MCF 10A (cell line): ENCODE data around the gene MYLK. TPM values are rescaled to one million over a fixed set of nuclear protein-coding genes. Genes with fewer than 3 reads are reported as not detected.

ENCODE experiments used
- BruUV-seq: library from RNA; stranded (reverse); fragments of 400-500 nt; replicated peaks from 2 replicates; lab custom pipeline; 2021; lab: Mats Ljungman, UMichigan
- CTCF ChIA-PET: fragments of 300-600 bp; sonication (Branson Sonifier 250); formaldehyde crosslinking; extraction: SDS; loops from one replicate; lab custom pipeline; 2021; ENCODE audit warnings: antibody characterized with exemption, inconsistent platforms; lab: Yijun Ruan, JAX
- POLR2A ChIA-PET: fragments of 300-600, 350-650 bp; sonication (Branson Sonifier 250); formaldehyde crosslinking; extraction: SDS; loops from one replicate; lab custom pipeline; 2020; ENCODE audit warnings: antibody characterized with exemption, inconsistent platforms; lab: Yijun Ruan, JAX
- DNase-seq: peaks from one replicate; pipeline ENCODE4 v3.0.0-alpha.2; 2018; ENCODE audit not compliant: unreplicated experiment
- H3K27ac Mint-ChIP-seq: one replicate; pipeline ENCODE4 v1.8.0; 2022; ENCODE audit warnings: mild to moderate bottlenecking, low read depth, mixed read lengths; ENCODE audit not compliant: unreplicated experiment
- H3K27me3 Mint-ChIP-seq: one replicate; pipeline ENCODE4 v1.8.0; 2022; ENCODE audit warnings: mixed read lengths; ENCODE audit not compliant: insufficient read depth, unreplicated experiment
- H3K36me3 Mint-ChIP-seq: one replicate; pipeline ENCODE4 v1.8.0; 2022; ENCODE audit warnings: mild to moderate bottlenecking, moderate library complexity, mixed read lengths; ENCODE audit not compliant: insufficient read depth, unreplicated experiment
- H3K4me1 Mint-ChIP-seq: one replicate; pipeline ENCODE4 v1.8.0; 2022; ENCODE audit warnings: mixed read lengths; ENCODE audit not compliant: insufficient read depth, unreplicated experiment
- H3K4me3 Mint-ChIP-seq: one replicate; pipeline ENCODE4 v1.8.0; 2022; ENCODE audit warnings: mild to moderate bottlenecking, moderate library complexity, mixed read lengths; ENCODE audit not compliant: unreplicated experiment
- H3K9me3 Mint-ChIP-seq: one replicate; pipeline ENCODE4 v1.8.0; 2022; ENCODE audit warnings: mixed read lengths; ENCODE audit not compliant: unreplicated experiment
- intact Hi-C: fragments of 100-400 bp; cut with micrococcal nuclease; formaldehyde crosslinking; loops from 2 replicates; pipeline ENCODE4 v1.14.1; 2022
- total RNA-seq: library from RNA; stranded (reverse); gene quantifications from 2 replicates; pipeline ENCODE4 v1.2.3, GENCODE V29; 2022
- TF ChIP-seq, protein P1 (sequence below): fragments of 200-600 bp; IDR thresholded peaks from one replicate; pipeline ENCODE4 v1.8.0; 2022; ENCODE audit warnings: antibody characterized with exemption, mild to moderate bottlenecking; ENCODE audit not compliant: unreplicated experiment

MYLK gene
- total RNA-seq, 1 experiment from 2014 or later, result 2.3 TPM

DNA sequence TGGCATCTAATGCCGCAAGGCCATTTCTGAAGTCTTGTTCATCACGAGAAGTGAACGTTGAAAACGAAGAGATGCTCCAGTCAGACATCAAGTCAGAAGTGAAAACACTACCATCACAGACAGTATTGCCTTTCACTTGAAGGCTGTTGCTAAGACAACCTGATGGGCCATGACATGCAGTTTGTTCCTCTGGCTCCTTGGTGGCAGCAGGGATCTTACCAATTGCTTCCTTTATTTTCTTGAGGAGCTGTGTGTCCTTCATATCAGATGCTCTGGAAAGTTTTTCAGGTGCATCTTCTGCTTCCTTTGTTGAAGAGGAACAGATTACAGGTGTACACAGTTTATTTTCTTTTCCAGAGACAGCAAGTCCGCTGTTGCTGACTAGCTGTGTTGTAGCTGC, 30.7 kb upstream of the MYLK start:
- ChIA-PET POLR2A (interaction anchor here (0.9 kb wide), 1 partner anchor 11 kb away, joined by 3 read pairs; no protein-coding TSS in a partner anchor), CTCF (interaction anchor here (0.8 to 2.1 kb wide), 3 partner anchors 65 to 263 kb away, joined by 4 to 5 read pairs (median 5); no protein-coding TSS in a partner anchor)
- intact Hi-C loops, result no loop called here
- no peak overlapping the region for H3K4me3 Mint-ChIP-seq
- no peaks in the 10 kb centered on the region for H3K4me1 Mint-ChIP-seq
- peaks cover 2% of the 10 kb centered on the region for H3K9me3 Mint-ChIP-seq
- no peaks in the 10 kb centered on the region for H3K27me3 Mint-ChIP-seq
- peaks cover 1% of the 10 kb centered on the region for H3K36me3 Mint-ChIP-seq
- TF ChIP-seq, protein P1, sequence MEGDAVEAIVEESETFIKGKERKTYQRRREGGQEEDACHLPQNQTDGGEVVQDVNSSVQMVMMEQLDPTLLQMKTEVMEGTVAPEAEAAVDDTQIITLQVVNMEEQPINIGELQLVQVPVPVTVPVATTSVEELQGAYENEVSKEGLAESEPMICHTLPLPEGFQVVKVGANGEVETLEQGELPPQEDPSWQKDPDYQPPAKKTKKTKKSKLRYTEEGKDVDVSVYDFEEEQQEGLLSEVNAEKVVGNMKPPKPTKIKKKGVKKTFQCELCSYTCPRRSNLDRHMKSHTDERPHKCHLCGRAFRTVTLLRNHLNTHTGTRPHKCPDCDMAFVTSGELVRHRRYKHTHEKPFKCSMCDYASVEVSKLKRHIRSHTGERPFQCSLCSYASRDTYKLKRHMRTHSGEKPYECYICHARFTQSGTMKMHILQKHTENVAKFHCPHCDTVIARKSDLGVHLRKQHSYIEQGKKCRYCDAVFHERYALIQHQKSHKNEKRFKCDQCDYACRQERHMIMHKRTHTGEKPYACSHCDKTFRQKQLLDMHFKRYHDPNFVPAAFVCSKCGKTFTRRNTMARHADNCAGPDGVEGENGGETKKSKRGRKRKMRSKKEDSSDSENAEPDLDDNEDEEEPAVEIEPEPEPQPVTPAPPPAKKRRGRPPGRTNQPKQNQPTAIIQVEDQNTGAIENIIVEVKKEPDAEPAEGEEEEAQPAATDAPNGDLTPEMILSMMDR, result no peak
- DNase-seq, result no peak
- no peak overlapping the region for H3K27ac Mint-ChIP-seq
- BruUV-seq, result TSS peak; percentile 14

GRCh38 chr3:123909785-123910184, 25.7 kb upstream of the MYLK start:
- intact Hi-C loops, result no loop called here
- no peaks in the 10 kb centered on the region for H3K9me3 Mint-ChIP-seq
- no TSS peak for BruUV-seq
- no peaks in the 10 kb centered on the region for H3K4me1 Mint-ChIP-seq
- no peaks in the 10 kb centered on the region for H3K36me3 Mint-ChIP-seq
- CTCF ChIA-PET, result interaction anchor here (0.9 kb wide), 1 partner anchor 20 kb away, joined by 3 read pairs; no protein-coding TSS in a partner anchor
- no peak for DNase-seq
- POLR2A ChIA-PET, result no interaction called here
- TF ChIP-seq, protein P1, result no peak
- no peaks in the 10 kb centered on the region for H3K27me3 Mint-ChIP-seq
- no peak overlapping the region for H3K4me3 Mint-ChIP-seq
- H3K27ac Mint-ChIP-seq, result no peak overlapping the region

DNA sequence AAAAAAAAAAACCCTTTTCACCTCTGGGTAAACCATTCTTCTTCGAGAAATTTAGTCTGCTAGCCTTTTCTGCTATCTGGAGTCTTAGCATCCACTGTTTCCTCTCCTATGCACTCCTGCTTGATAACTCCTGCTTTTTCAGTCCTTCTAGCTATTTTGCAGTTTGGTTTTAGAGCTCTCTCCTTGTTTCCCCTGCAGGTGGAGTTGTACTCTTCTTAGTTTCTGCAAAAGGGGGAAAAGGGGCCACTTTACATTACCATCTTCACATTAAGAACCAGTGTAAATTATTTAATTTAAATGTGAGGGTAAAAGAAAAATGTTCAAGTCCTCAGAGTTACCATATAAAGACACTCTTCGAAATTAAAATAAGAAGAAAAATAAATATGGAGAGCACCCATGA, 23.6 kb upstream of the MYLK start:
- TF ChIP-seq, protein P1, result no peak
- POLR2A ChIA-PET, result no interaction called here
- Mint-ChIP-seq H3K27ac (no peak overlapping the region), H3K9me3 (no peaks in the 10 kb centered on the region), H3K4me3 (no peak overlapping the region), H3K36me3 (no peaks in the 10 kb centered on the region), H3K4me1 (no peaks in the 10 kb centered on the region), H3K27me3 (no peaks in the 10 kb centered on the region)
- CTCF ChIA-PET, result interaction anchor here (0.6 to 1.4 kb wide), 6 partner anchors 15 to 318 kb away, joined by 3 to 7 read pairs (median 3); no protein-coding TSS in a partner anchor
- intact Hi-C loops, result no loop called here
- DNase-seq, result no peak
- no TSS peak for BruUV-seq

DNA sequence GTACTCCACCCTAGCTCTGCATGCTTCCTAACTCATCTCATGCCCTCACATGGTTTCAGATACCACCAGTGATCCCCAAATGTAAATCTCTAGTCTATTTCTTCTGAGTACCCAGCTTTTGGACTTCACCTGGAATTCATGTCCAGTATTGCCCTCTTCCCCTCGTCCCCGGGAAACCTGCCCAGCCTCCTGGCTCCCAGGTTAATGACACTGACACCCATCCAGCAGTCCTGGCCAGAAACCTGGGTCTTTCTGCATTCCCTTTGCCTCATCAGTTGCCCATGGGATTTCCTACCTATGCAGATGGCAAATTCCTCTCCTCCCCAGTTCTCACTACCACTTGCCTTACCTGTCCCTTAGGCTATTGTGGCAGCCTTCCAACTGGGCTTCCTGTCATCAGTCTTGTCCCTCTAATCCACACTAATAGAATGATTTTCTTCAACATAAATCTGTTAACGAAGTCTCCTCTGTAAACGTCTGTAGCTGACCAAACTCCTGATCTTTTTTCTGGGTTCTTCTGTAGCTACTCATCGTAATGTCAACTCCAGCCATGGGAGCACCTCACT, 15.3 kb upstream of the MYLK start:
- Mint-ChIP-seq H3K27ac (no peak overlapping the region), H3K4me1 (no peaks in the 10 kb centered on the region), H3K9me3 (no peaks in the 10 kb centered on the region), H3K27me3 (no peaks in the 10 kb centered on the region), H3K36me3 (no peaks in the 10 kb centered on the region), H3K4me3 (no peak overlapping the region)
- intact Hi-C loops, result no loop called here
- DNase-seq, result peak; percentile 22
- TF ChIP-seq, protein P1, result no peak
- ChIA-PET POLR2A (interaction anchor here (0.7 to 1.0 kb wide), 2 partner anchors 12 to 176 kb away, joined by 3 read pairs; no protein-coding TSS in a partner anchor), CTCF (interaction anchor here (0.6 to 1.7 kb wide), 3 partner anchors 16 to 148 kb away, joined by 3 to 6 read pairs (median 4); partner anchors contain the start of gene MYLK)
- no TSS peak for BruUV-seq
